ENCODE data around the gene SUPT20HL2. TPM values are rescaled to one million over a fixed set of nuclear protein-coding genes. Genes with fewer than 3 reads are reported as not detected.

Gene SUPT20HL2
- total and polyA plus RNA-seq, 8 donors = not detected

- peaks cover 0 to 8% (median 0%) of the 10 kb centered on the region in 3 donors for H3K27me3 ChIP-seq
- no peak overlapping the region for H3K4me3 ChIP-seq
- DNase-seq = no peak
- no peak overlapping the region for H3K27ac ChIP-seq
- WGBS, 5 donors = 33 to 59% (median 40%) methylated on average over 3 of the region's 3 CpGs
- peaks cover 0 to under 1% (median 0%) of the 10 kb centered on the region in 4 donors for H3K4me1 ChIP-seq
- H3K9me3 ChIP-seq = no peaks in the 10 kb centered on the region
- no peaks in the 10 kb centered on the region for H3K36me3 ChIP-seq
- no peak for TF ChIP-seq CTCF (IDR thresholded peaks at IDR 0.05)
- no peak for TF ChIP-seq POLR2AphosphoS5 (IDR thresholded peaks at IDR 0.05)
- no peak for TF ChIP-seq POLR2A (IDR thresholded peaks at IDR 0.05)
- no peak for TF ChIP-seq EP300 (IDR thresholded peaks at IDR 0.05)
- intact Hi-C loops (cut with DNase I; ENCODE audit: low total_unique reads) = no loop called here
These were observed 15.7 kb downstream of the SUPT20HL2 start for GRCh38 chrX:24298191-24298590.

- 46 to 58% (median 51%) methylated on average over 11 to 13 of the region's 13 CpGs for WGBS, 5 donors
- Histone ChIP-seq H3K27me3 (peaks cover 0 to 5% (median 0%) of the 10 kb centered on the region in 3 donors), H3K4me3 (no peak overlapping the region), H3K4me1 (peaks cover 0 to 7% (median 0%) of the 10 kb centered on the region in 4 donors), H3K27ac (no peak overlapping the region), H3K9me3 (no peaks in the 10 kb centered on the region), H3K36me3 (no peaks in the 10 kb centered on the region)
- intact Hi-C loops (cut with DNase I; ENCODE audit: low total_unique reads) = no loop called here
- DNase-seq = peak in 1 of 2 donors; percentile 22
- TF ChIP-seq CTCF (IDR thresholded peaks at IDR 0.05) (no peak), POLR2A (IDR thresholded peaks at IDR 0.05) (no peak), EP300 (IDR thresholded peaks at IDR 0.05) (no peak), POLR2AphosphoS5 (IDR thresholded peaks at IDR 0.05) (no peak)
These were observed 19.2 kb downstream of the SUPT20HL2 start for GRCh38 chrX:24294619-24295018.

- 68 to 87% (median 72%) methylated on average over 4 of the region's 4 CpGs for WGBS, 5 donors
- peaks cover 0 to 7% (median 0%) of the 10 kb centered on the region in 4 donors for H3K4me1 ChIP-seq
- no peaks in the 10 kb centered on the region for H3K36me3 ChIP-seq
- no peak overlapping the region for H3K4me3 ChIP-seq
- H3K27ac ChIP-seq = peak overlapping the region in 3 of 5 donors; percentile 33 to 69 (median 54)
- H3K9me3 ChIP-seq = no peaks in the 10 kb centered on the region
- peaks cover 0 to 7% (median 0%) of the 10 kb centered on the region in 3 donors for H3K27me3 ChIP-seq
- intact Hi-C loops (cut with DNase I; ENCODE audit: low total_unique reads) = no loop called here
- no peak for TF ChIP-seq CTCF (IDR thresholded peaks at IDR 0.05)
- TF ChIP-seq POLR2AphosphoS5 (IDR thresholded peaks at IDR 0.05) = no peak
- TF ChIP-seq EP300 (IDR thresholded peaks at IDR 0.05) = no peak
- TF ChIP-seq POLR2A (IDR thresholded peaks at IDR 0.05) = no peak
- no peak for DNase-seq
These were observed 20.5 kb downstream of the SUPT20HL2 start for GRCh38 chrX:24293412-24293811.

- H3K27ac ChIP-seq = peak overlapping the region in 2 of 5 donors; percentile 54 to 69
- H3K4me1 ChIP-seq = peaks cover 0 to 7% (median 0%) of the 10 kb centered on the region in 4 donors
- peak in 1 of 3 donors; percentile 12 for TF ChIP-seq POLR2AphosphoS5 (IDR thresholded peaks at IDR 0.05)
- TF ChIP-seq EP300 (IDR thresholded peaks at IDR 0.05) = no peak
- no peaks in the 10 kb centered on the region for H3K36me3 ChIP-seq
- peaks cover 0 to 7% (median 0%) of the 10 kb centered on the region in 3 donors for H3K27me3 ChIP-seq
- intact Hi-C loops (cut with DNase I; ENCODE audit: low total_unique reads) = no loop called here
- 81 to 86% (median 85%) methylated on average over 3 to 4 of the region's 4 CpGs for WGBS, 5 donors
- DNase-seq = peak in 1 of 2 donors; percentile 14
- no peaks in the 10 kb centered on the region for H3K9me3 ChIP-seq
- no peak overlapping the region for H3K4me3 ChIP-seq
These were observed 21.5 kb downstream of the SUPT20HL2 start for GRCh38 chrX:24292353-24292752.

- H3K27me3 ChIP-seq = peaks cover 0 to 9% (median 0%) of the 10 kb centered on the region in 3 donors
- intact Hi-C loops (cut with DNase I; ENCODE audit: low total_unique reads) = no loop called here
- no peak for DNase-seq
- no peaks in the 10 kb centered on the region for H3K9me3 ChIP-seq
- TF ChIP-seq POLR2AphosphoS5 (IDR thresholded peaks at IDR 0.05) = no peak
- TF ChIP-seq EP300 (IDR thresholded peaks at IDR 0.05) = no peak
- no peak for TF ChIP-seq CTCF (IDR thresholded peaks at IDR 0.05)
- TF ChIP-seq POLR2A (IDR thresholded peaks at IDR 0.05) = no peak
- no peak overlapping the region for H3K4me3 ChIP-seq
- H3K27ac ChIP-seq = no peak overlapping the region
- H3K4me1 ChIP-seq = peaks cover 0 to 14% (median 0%) of the 10 kb centered on the region in 4 donors
- no peaks in the 10 kb centered on the region for H3K36me3 ChIP-seq
- WGBS, 5 donors = 79 to 91% (median 82%) methylated on average over 4 to 5 of the region's 5 CpGs
These were observed 28.8 kb downstream of the SUPT20HL2 start for GRCh38 chrX:24285082-24285481.

Measured in stomach (tissue), 9 donors.